SK-N-SH (cell line): ENCODE measurements around the gene C16orf87. TPM values are rescaled to one million over a fixed set of nuclear protein-coding genes. Genes with fewer than 3 reads are reported as not detected.
A peak's percentile ranks its signal among the peaks of the same experiment; 100 is the strongest.

Experiments
- CTCF ChIA-PET: fragments of 300-600, 350-600 bp; formaldehyde crosslinking; extraction: SDS; loops from one replicate; lab custom pipeline; 2021; lab: Yijun Ruan, JAX
- POLR2A ChIA-PET: fragments of 350-600 bp; sonication (Branson Sonifier 250); formaldehyde crosslinking; extraction: SDS; loops from one replicate; lab custom pipeline; 2020; ENCODE audit warnings: antibody characterized with exemption, inconsistent platforms; lab: Yijun Ruan, JAX
- DNase-seq: peaks from one replicate; pipeline ENCODE4 v3.0.0; 2012
- H2AFZ ChIP-seq: fragments of 200-600 bp; sonication (generic); 2 replicates; pipeline ENCODE4 v1.8.1; 2016; ENCODE audit warnings: antibody characterized with exemption, mild to moderate bottlenecking, low read depth
- H3F3A ChIP-seq: fragments of 200-600 bp; sonication (generic); replicated peaks from 2 replicates; pipeline ENCODE3; 2016; ENCODE audit warnings: antibody characterized with exemption, mild to moderate bottlenecking; ENCODE audit not compliant: insufficient read depth
- H3K27ac ChIP-seq, 2 experiments: fragments of 200-500 bp in 1 of 2; fragments of 200-600 bp in 1 of 2; sonication (Bioruptor generic) in 1 of 2; sonication (generic), shearing (Covaris generic) in 1 of 2; 2 replicates each; pipeline versions ENCODE4 v1.5.1 to v1.6.1; 2014 to 2016; ENCODE audit warnings: low read depth in 2 of 2, inconsistent platforms in 1 of 2, low read length in 1 of 2, mild to moderate bottlenecking in 1 of 2, mixed read lengths in 1 of 2
- H3K27me3 ChIP-seq: fragments of 200-600 bp; sonication (generic), shearing (Covaris generic); 2 replicates; pipeline ENCODE4 v1.6.1; 2016; ENCODE audit warnings: mixed run types; ENCODE audit not compliant: insufficient read depth
- H3K36me3 ChIP-seq, 2 experiments: fragments of 200-500 bp in 1 of 2; fragments of 200-600 bp in 1 of 2; sonication (Bioruptor generic) in 1 of 2; sonication (generic) in 1 of 2; replicated peaks in 1 of 2; 2 replicates each; pipeline versions ENCODE3 to v1.5.1; 2014 to 2016; ENCODE audit warnings: low read length in 1 of 2, mild to moderate bottlenecking in 1 of 2; ENCODE audit not compliant: insufficient read depth in 2 of 2, control insufficient read depth in 1 of 2
- H3K4me1 ChIP-seq, 2 experiments: fragments of 200-500 bp in 1 of 2; fragments of 200-600 bp in 1 of 2; sonication (Bioruptor generic) in 1 of 2; sonication (generic), shearing (Covaris generic) in 1 of 2; 2 replicates each; pipeline versions ENCODE4 v1.5.1 to v1.6.1; 2014 to 2016; ENCODE audit warnings: low read depth in 1 of 2, low read length in 1 of 2, mixed run types in 1 of 2; ENCODE audit not compliant: insufficient read depth in 2 of 2, control insufficient read depth in 1 of 2
- H3K4me2 ChIP-seq: fragments of 200-600 bp; sonication (generic), shearing (Covaris generic); 2 replicates; pipeline ENCODE4 v1.6.1; 2017; ENCODE audit warnings: mixed run types
- H3K4me3 ChIP-seq, 2 experiments: fragments of 200-500 bp in 1 of 2; fragments of 200-600 bp in 1 of 2; sonication (Bioruptor generic) in 1 of 2; sonication (generic), shearing (Covaris generic) in 1 of 2; 2 replicates each; pipeline versions ENCODE4 v1.5.1 to v1.8.1; 2014 to 2016; ENCODE audit warnings: low read depth in 2 of 2, inconsistent platforms in 1 of 2, low read length in 1 of 2, mild to moderate bottlenecking in 1 of 2, mixed read lengths in 1 of 2, moderate library complexity in 1 of 2
- H3K79me2 ChIP-seq: fragments of 200-600 bp; sonication (generic); 2 replicates; pipeline ENCODE4 v1.8.1; 2017; ENCODE audit warnings: mild to moderate bottlenecking; ENCODE audit not compliant: insufficient read depth
- H3K9ac ChIP-seq: fragments of 200-600 bp; sonication (generic); 2 replicates; pipeline ENCODE4 v1.6.1; 2017; ENCODE audit warnings: mixed run types
- H3K9me2 ChIP-seq: fragments of 200-600 bp; sonication (generic); 2 replicates; pipeline ENCODE4 v1.6.1; 2017; ENCODE audit warnings: mixed run types
- H3K9me3 ChIP-seq: fragments of 200-600 bp; sonication (generic); 2 replicates; pipeline ENCODE4 v1.6.1; 2017; ENCODE audit warnings: mixed run types, mild to moderate bottlenecking, moderate library complexity
- H4K20me1 ChIP-seq: fragments of 200-600 bp; sonication (generic); 2 replicates; pipeline ENCODE4 v1.6.1; 2017; ENCODE audit warnings: mild to moderate bottlenecking, mixed run types; ENCODE audit not compliant: insufficient read depth
- ELF1 ChIP-seq: IDR thresholded peaks from 2 replicates; pipeline ENCODE4 v1.4.0; 2012
- EP300 ChIP-seq, 2 experiments: IDR thresholded peaks; 2 replicates each; pipeline versions ENCODE4 v1.4.0 to v1.6.1; 2012; ENCODE audit warnings: borderline replicate concordance in 1 of 2, low read depth in 1 of 2, low read length in 1 of 2
- EZH2phosphoT487 ChIP-seq: fragments of 200-600 bp; sonication (generic); IDR thresholded peaks from 2 replicates; pipeline ENCODE4 v1.6.1; 2017; ENCODE audit warnings: low read depth, mixed run types, mild to moderate bottlenecking, antibody characterized with exemption, moderate library complexity, borderline replicate concordance
- FOXJ3 ChIP-seq: sonication (generic); formaldehyde crosslinking; IDR thresholded peaks from 2 replicates; pipeline ENCODE4 v1.5.1; 2020; ENCODE audit warnings: mild to moderate bottlenecking, missing genetic modification reagents
- FOXM1 ChIP-seq: IDR thresholded peaks from 2 replicates; pipeline ENCODE4 v1.4.0; 2012; ENCODE audit warnings: low read depth, mild to moderate bottlenecking
- GATA2 ChIP-seq: sonication (generic); formaldehyde crosslinking; IDR thresholded peaks from 2 replicates; pipeline ENCODE4 v1.5.0; 2020; ENCODE audit warnings: mild to moderate bottlenecking, missing genetic modification reagents
- JUND ChIP-seq: IDR thresholded peaks from 2 replicates; pipeline ENCODE4 v1.4.0; 2012
- MXI1 ChIP-seq: IDR thresholded peaks from 2 replicates; pipeline ENCODE4 v1.6.1; 2012; ENCODE audit warnings: mild to moderate bottlenecking, low read depth, low read length, improper control_type of control experiment
- NFIC ChIP-seq: IDR thresholded peaks from 2 replicates; pipeline ENCODE4 v1.4.0; 2012; ENCODE audit warnings: borderline replicate concordance
- NRF1 ChIP-seq: IDR thresholded peaks from 2 replicates; pipeline ENCODE4 v1.6.1; 2012; ENCODE audit warnings: low read depth, mild to moderate bottlenecking, low read length
- POLR2AphosphoS5 ChIP-seq: IDR thresholded peaks from 2 replicates; pipeline ENCODE4 v1.6.1; 2012; ENCODE audit warnings: low read depth, low read length
- RAD21 ChIP-seq: IDR thresholded peaks from 2 replicates; pipeline ENCODE4 v1.6.1; 2012; ENCODE audit warnings: mild to moderate bottlenecking, low read length
- RCOR1 ChIP-seq: fragments of 150-350 bp; IDR thresholded peaks from 2 replicates; pipeline ENCODE4 v1.6.1; 2017; ENCODE audit warnings: antibody characterized with exemption, low read length
- RXRA ChIP-seq: IDR thresholded peaks from 2 replicates; pipeline ENCODE4 v1.4.0; 2012; ENCODE audit warnings: low read depth, mild to moderate bottlenecking, borderline replicate concordance
- SIN3A ChIP-seq: IDR thresholded peaks from 2 replicates; pipeline ENCODE4 v1.6.1; 2012; ENCODE audit warnings: low read depth, mild to moderate bottlenecking, low read length, moderate library complexity, borderline replicate concordance
- SMC3 ChIP-seq: IDR thresholded peaks from 2 replicates; pipeline ENCODE4 v1.6.1; 2012; ENCODE audit warnings: low read depth, low read length, improper control_type of control experiment
- TEAD4 ChIP-seq: IDR thresholded peaks from 2 replicates; pipeline ENCODE4 v1.4.0; 2012; ENCODE audit warnings: mild to moderate bottlenecking, borderline replicate concordance; ENCODE audit not compliant: insufficient read depth
- USF1 ChIP-seq: IDR thresholded peaks from 2 replicates; pipeline ENCODE4 v1.4.0; 2012; ENCODE audit warnings: low read depth, borderline replicate concordance
- USF2 ChIP-seq: fragments of 150-350 bp; IDR thresholded peaks from 2 replicates; pipeline ENCODE4 v1.6.1; 2017; ENCODE audit warnings: antibody characterized with exemption, low read length, low read depth, borderline replicate concordance
- YY1 ChIP-seq: IDR thresholded peaks from 2 replicates; pipeline ENCODE4 v1.4.0; 2012; ENCODE audit warnings: low read depth, mild to moderate bottlenecking
- ZBTB33 ChIP-seq: IDR thresholded peaks from 2 replicates; pipeline ENCODE4 v1.4.0; 2012; ENCODE audit warnings: low read depth, borderline replicate concordance
- WGBS: methylation state at CpG from one replicate; pipeline ENCODE4 v1.1.6; 2017; ENCODE audit warnings: low lambda C conversion rate; 5-methylcytosine and 5-hydroxymethylcytosine counted together
- polyA plus RNA-seq, 3 experiments: library from polyadenylated mRNA; depleted of rRNA; stranded (reverse); fragments of >200 nt; gene quantifications; 2 replicates each; pipeline ENCODE4 v1.2.3, GENCODE V29; 2012
- TF ChIP-seq, protein P1 (sequence below): fragments of 150-350 bp; IDR thresholded peaks from 2 replicates; pipeline ENCODE4 v1.6.1; 2016; ENCODE audit warnings: mild to moderate bottlenecking, low read depth, low read length
- TF ChIP-seq, protein P2 (sequence below): IDR thresholded peaks from 2 replicates; pipeline ENCODE4 v1.4.0; 2012; ENCODE audit warnings: low read depth

Gene C16orf87
- polyA plus RNA-seq, 1 of the 3 experiments (the other 2 are of a cell fraction) = 3.5 TPM

DNA sequence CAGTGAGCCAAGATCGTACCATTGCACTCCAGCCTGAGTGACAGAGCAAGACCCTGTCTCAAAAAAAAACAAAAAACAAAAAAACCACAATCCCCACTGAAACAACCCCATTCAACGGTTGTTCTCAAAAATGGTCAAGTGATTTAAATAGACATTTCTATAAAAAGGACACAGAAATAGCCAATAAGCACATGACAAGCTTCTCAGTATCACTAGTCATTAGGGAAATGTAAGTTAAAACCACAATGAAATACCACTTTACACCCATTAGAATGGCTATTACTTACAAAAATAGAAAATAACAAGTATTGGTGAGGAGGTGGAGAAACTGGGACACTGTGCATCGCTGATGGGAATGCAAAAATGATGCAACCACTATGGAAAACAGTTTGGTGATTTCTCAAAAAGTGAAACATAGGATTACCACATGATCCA is 56.2 kb downstream of the C16orf87 start:
- Histone ChIP-seq H3F3A (no peaks in the 10 kb centered on the region), H3K4me2 (0 out of 2 replicates have a peak overlapping the region, but pooled peaks have one; percentile 5), H3K9me3 (no peaks in the 10 kb centered on the region), H3K36me3 (no peaks in the 10 kb centered on the region), H4K20me1 (no peaks in the 10 kb centered on the region), H3K27me3 (no peaks in the 10 kb centered on the region), H3K9ac (no peak overlapping the region), H3K79me2 (no peaks in the 10 kb centered on the region), H3K27ac (no peak overlapping the region), H3K4me3 (no peak overlapping the region), H3K4me1 (no peaks in the 10 kb centered on the region; a peak in 1 of 4 replicates), H2AFZ (no peak overlapping the region), H3K9me2 (no peaks in the 10 kb centered on the region)
- no peak for TF ChIP-seq ZBTB33
- TF ChIP-seq NRF1 = no peak
- TF ChIP-seq POLR2AphosphoS5 = no peak
- TF ChIP-seq, protein P1, sequence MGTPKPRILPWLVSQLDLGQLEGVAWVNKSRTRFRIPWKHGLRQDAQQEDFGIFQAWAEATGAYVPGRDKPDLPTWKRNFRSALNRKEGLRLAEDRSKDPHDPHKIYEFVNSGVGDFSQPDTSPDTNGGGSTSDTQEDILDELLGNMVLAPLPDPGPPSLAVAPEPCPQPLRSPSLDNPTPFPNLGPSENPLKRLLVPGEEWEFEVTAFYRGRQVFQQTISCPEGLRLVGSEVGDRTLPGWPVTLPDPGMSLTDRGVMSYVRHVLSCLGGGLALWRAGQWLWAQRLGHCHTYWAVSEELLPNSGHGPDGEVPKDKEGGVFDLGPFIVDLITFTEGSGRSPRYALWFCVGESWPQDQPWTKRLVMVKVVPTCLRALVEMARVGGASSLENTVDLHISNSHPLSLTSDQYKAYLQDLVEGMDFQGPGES = no peak
- no peak for TF ChIP-seq SMC3
- no peak for TF ChIP-seq RXRA
- TF ChIP-seq, protein P2, sequence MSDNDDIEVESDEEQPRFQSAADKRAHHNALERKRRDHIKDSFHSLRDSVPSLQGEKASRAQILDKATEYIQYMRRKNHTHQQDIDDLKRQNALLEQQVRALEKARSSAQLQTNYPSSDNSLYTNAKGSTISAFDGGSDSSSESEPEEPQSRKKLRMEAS = no peak
- no peak for TF ChIP-seq JUND
- TF ChIP-seq FOXJ3 (CRISPR knock-in tag) = no peak
- no peak for TF ChIP-seq RCOR1
- TF ChIP-seq MXI1 = no peak
- no peak for TF ChIP-seq TEAD4
- TF ChIP-seq NFIC = no peak
- no peak for TF ChIP-seq SIN3A
- no peak for TF ChIP-seq ELF1
- TF ChIP-seq RAD21 = no peak
- no peak for TF ChIP-seq EZH2phosphoT487
- CTCF ChIA-PET = no interaction called here
- POLR2A ChIA-PET = no interaction called here
- 74% methylated on average over 3 of the region's 3 CpGs for WGBS
- DNase-seq = no peak

DNA sequence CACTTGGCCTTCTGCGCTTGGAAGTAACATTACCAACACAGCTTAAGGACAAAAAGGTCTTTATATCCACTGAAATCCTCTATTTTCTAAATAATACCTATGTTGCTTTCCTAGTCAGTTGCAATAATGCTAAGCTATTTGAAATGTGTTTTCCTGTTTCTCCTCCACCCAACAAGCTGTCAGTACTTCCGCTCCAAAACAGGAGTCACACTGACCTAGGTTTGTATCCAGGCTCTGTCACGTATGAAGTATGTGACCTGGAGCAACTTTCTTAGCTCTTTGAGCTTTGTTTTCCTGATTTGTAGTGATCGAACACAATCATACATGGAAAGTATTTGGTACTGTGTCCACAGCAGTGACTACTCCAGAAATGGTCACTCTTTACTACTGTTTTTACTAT is 58.5 kb downstream of the C16orf87 start:
- no peaks in the 10 kb centered on the region for H3K36me3 ChIP-seq
- 93% methylated on average over 4 of the region's 4 CpGs for WGBS
- CTCF ChIA-PET = interaction anchor here (0.8 to 1.2 kb wide), 6 partner anchors 13 to 136 kb away, joined by 3 to 4 read pairs (median 3); partner anchors contain the start of gene ORC6
- H3K27me3 ChIP-seq = no peaks in the 10 kb centered on the region
- no peak for TF ChIP-seq NFIC
- no peak for TF ChIP-seq RCOR1
- no peak for TF ChIP-seq SMC3
- no peak for TF ChIP-seq USF1
- TF ChIP-seq GATA2 (CRISPR knock-in tag) = no peak
- TF ChIP-seq USF2 = no peak
- TF ChIP-seq SIN3A = no peak
- TF ChIP-seq YY1 = no peak
- TF ChIP-seq FOXM1 = no peak
- TF ChIP-seq, protein P1 = no peak
- no peak for TF ChIP-seq EP300 (IDR thresholded peaks at IDR 0.05; ENCODE audit: borderline replicate concordance in 1 of 2, low read depth in 1 of 2, low read length in 1 of 2)
- TF ChIP-seq RXRA = no peak
- H3K9me3 ChIP-seq = no peaks in the 10 kb centered on the region
- no peak overlapping the region for H2AFZ ChIP-seq
- H3F3A ChIP-seq = no peaks in the 10 kb centered on the region
- POLR2A ChIA-PET = no interaction called here
- H3K4me3 ChIP-seq = no peak overlapping the region
- H3K9ac ChIP-seq = no peak overlapping the region
- no peak overlapping the region for H3K27ac ChIP-seq
- no peak for DNase-seq
- no peaks in the 10 kb centered on the region for H3K9me2 ChIP-seq
- no peaks in the 10 kb centered on the region for H3K79me2 ChIP-seq
- no peaks in the 10 kb centered on the region for H4K20me1 ChIP-seq
- no peak overlapping the region for H3K4me2 ChIP-seq
- no peaks in the 10 kb centered on the region for H3K4me1 ChIP-seq
